Kidney (tissue), 22 donors: Measurements from ENCODE around the gene C2CD4D. TPM values are rescaled to one million over a fixed set of nuclear protein-coding genes. Genes with fewer than 3 reads are reported as not detected.

Experiments
- DNase-seq, 5 donors: peaks; one replicate each; pipeline ENCODE4 v3.0.0-alpha.2; 2013 to 2020
- FAIRE-seq: peaks from 2 replicates; lab custom pipeline; 2012; peaks lifted over from hg19 to GRCh38; lab: Jason Lieb, UNC
- H3K27ac ChIP-seq, 2 donors: one replicate each; pipeline ENCODE4 v1.7.0; 2013; ENCODE audit warnings: low read depth in 2 of 2, low read length in 2 of 2, inconsistent platforms in 1 of 2
- H3K27me3 ChIP-seq: one replicate; pipeline ENCODE4 v1.7.1; 2013; ENCODE audit warnings: low read length, inconsistent platforms; ENCODE audit not compliant: control insufficient read depth, insufficient read depth
- H3K36me3 ChIP-seq, 3 donors: one replicate each; pipeline versions ENCODE4 v1.7.0 to v1.7.1; 2013; ENCODE audit warnings: low read length in 3 of 3, control low read depth in 1 of 3, inconsistent platforms in 1 of 3; ENCODE audit not compliant: insufficient read depth in 3 of 3, control insufficient read depth in 2 of 3
- H3K4me1 ChIP-seq, 3 donors: one replicate each; pipeline versions ENCODE4 v1.7.0 to v1.7.1; 2013; ENCODE audit warnings: low read length in 3 of 3, inconsistent platforms in 1 of 3, low read depth in 1 of 3; ENCODE audit not compliant: control insufficient read depth in 2 of 3, insufficient read depth in 2 of 3
- H3K4me3 ChIP-seq, 3 donors: one replicate each; pipeline versions ENCODE4 v1.7.0 to v1.8.1; 2013; ENCODE audit warnings: low read length in 3 of 3, control low read depth in 1 of 3, inconsistent platforms in 1 of 3
- H3K9ac ChIP-seq, 3 donors: one replicate each; pipeline versions ENCODE4 v1.7.0 to v1.7.1; 2013; ENCODE audit warnings: low read length in 3 of 3, control low read depth in 1 of 3, inconsistent platforms in 1 of 3
- H3K9me3 ChIP-seq, 3 donors: one replicate each; pipeline versions ENCODE4 v1.7.0 to v1.7.1; 2013; ENCODE audit warnings: low read length in 3 of 3, control low read depth in 1 of 3, inconsistent platforms in 1 of 3; ENCODE audit not compliant: control insufficient read depth in 2 of 3, insufficient read depth in 1 of 3
- intact Hi-C: fragments of 100-400 bp; cut with DNase I; formaldehyde crosslinking; loops from one replicate; pipeline ENCODE4 v1.11.1; 2022
- long read RNA-seq, 10 donors: library from polyadenylated mRNA in 1 of 10; unstranded in 1 of 10; transcript quantifications; one replicate each; pipeline ENCODE4 v2.0.0 and lab custom pipeline, GENCODE V29; 2021 to 2026
- polyA plus RNA-seq: library from polyadenylated mRNA; stranded (reverse); fragments of 350-450 nt; fragmentation: Illumina TruSeq; extraction: RNeasy Lipid Tissue Mini Kit (QIAGEN cat#74804); gene quantifications from one replicate; pipeline ENCODE4 v1.2.3, GENCODE V29; 2014; ENCODE audit warnings: low read depth, low replicate concordance; ENCODE audit not compliant: insufficient read depth
- total RNA-seq: library from RNA; stranded (reverse); fragmentation: NEBNext Ultra II Directional; extraction: Animal tissue kit (Norgen Biotek cat#: 25700); gene quantifications from one replicate; pipeline ENCODE4 v1.2.1, GENCODE V29; 2021
- TF ChIP-seq, protein P1 (sequence below): IDR thresholded peaks from 3 replicates; pipeline ENCODE4 v1.5.1; 2012; ENCODE audit warnings: mild to moderate bottlenecking, moderate library complexity, borderline replicate concordance; ENCODE audit not compliant: insufficient read depth; ENCODE audit errors: extremely low read depth
- donor health status: control.
- donor health status: control.
- donor health status: control.
- donor health status: control.
- donor health status: control.
- donor health status: DM: yes; HTN: yes; CAD: no.
- donor health status: Normal renal cell carcinoma (clear cell type).

C2CD4D gene
- 0.57 TPM for total RNA-seq
- 0.43 TPM for polyA plus RNA-seq
- long read RNA-seq, donor 1: 0 reads
- long read RNA-seq, donor 2: 0 reads
- long read RNA-seq, donor 3: 0 reads
- long read RNA-seq, donor 4: 0 reads
- long read RNA-seq, donor 5: 0 reads
- long read RNA-seq, donor 6: 0 reads
- long read RNA-seq, donor 7: 0 reads
- long read RNA-seq, donor 8: 0 reads
- long read RNA-seq, donor 9: 0 reads
- long read RNA-seq, donor 10: 0 reads

DNA sequence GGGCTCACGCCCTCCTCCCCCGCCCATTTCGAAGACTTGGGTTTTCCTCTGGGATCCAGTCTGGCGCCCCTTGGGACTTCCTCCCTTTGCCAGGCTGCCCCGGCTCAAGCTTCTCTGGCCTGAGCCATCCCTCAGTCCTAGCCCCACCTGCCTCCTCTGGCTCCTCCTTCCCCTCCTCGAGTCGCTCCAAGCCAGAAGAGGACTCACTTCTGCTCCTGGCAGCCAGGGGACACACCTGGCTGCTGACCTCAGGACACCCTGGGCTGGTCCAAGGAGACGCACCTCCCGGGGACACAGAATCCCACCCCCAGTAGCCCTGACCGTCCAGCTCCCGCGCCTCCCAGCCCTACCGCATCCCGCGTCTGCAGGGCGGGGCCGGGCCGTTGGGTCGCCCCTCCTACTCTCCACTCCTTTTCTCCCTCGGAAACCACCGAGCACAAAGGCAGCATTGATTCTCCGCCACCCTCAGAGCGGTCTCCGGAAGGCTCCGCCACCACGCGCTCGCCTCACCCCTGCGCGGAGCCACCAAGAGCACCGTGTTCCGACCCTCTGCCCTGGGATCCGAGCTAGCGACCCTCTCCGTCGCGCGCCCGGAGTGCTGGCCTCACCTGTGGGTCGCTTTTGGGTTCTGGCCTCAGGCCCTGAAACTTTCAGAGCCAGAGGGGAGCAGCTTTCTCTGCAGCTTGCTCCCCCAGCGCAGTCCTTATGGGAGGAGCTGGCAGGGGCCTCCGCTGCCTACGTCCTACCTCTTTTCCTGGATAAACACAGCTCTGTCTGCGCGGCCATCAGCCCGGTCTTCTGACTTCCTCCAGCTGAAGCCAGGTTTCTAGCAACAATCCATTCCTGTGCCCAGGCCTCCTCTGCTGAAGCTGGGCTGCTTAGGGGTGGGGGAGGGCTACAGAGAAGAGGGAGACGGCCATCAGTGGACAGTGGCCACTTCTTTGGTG lies at the start of gene C2CD4D:
C2CD4D (minus strand) TSS at position 364 of the 947 bp plus-strand sequence. CDS start 831 bp downstream, outside the sequence.
- TF ChIP-seq, protein P1, sequence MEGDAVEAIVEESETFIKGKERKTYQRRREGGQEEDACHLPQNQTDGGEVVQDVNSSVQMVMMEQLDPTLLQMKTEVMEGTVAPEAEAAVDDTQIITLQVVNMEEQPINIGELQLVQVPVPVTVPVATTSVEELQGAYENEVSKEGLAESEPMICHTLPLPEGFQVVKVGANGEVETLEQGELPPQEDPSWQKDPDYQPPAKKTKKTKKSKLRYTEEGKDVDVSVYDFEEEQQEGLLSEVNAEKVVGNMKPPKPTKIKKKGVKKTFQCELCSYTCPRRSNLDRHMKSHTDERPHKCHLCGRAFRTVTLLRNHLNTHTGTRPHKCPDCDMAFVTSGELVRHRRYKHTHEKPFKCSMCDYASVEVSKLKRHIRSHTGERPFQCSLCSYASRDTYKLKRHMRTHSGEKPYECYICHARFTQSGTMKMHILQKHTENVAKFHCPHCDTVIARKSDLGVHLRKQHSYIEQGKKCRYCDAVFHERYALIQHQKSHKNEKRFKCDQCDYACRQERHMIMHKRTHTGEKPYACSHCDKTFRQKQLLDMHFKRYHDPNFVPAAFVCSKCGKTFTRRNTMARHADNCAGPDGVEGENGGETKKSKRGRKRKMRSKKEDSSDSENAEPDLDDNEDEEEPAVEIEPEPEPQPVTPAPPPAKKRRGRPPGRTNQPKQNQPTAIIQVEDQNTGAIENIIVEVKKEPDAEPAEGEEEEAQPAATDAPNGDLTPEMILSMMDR: no peak
- peak; percentile 67 to 90 (median 77) for DNase-seq
- H3K36me3 ChIP-seq: no peaks in the 10 kb centered on the region
- H3K27me3 ChIP-seq: peaks cover 26% of the 10 kb centered on the region
- peak within 1 kb of the TSS in 1 of 3 donors; percentile 81 for H3K9ac ChIP-seq
- peak within 1 kb of the TSS; percentile 18 to 56 (median 45) for H3K4me3 ChIP-seq
- intact Hi-C loops: no loop called here
- H3K4me1 ChIP-seq: peaks cover 0 to 31% (median 20%) of the 10 kb centered on the region in 3 donors
- no peaks in the 10 kb centered on the region for H3K9me3 ChIP-seq
- H3K27ac ChIP-seq: peak within 1 kb of the TSS; percentile 78
- no peak for FAIRE-seq

DNA sequence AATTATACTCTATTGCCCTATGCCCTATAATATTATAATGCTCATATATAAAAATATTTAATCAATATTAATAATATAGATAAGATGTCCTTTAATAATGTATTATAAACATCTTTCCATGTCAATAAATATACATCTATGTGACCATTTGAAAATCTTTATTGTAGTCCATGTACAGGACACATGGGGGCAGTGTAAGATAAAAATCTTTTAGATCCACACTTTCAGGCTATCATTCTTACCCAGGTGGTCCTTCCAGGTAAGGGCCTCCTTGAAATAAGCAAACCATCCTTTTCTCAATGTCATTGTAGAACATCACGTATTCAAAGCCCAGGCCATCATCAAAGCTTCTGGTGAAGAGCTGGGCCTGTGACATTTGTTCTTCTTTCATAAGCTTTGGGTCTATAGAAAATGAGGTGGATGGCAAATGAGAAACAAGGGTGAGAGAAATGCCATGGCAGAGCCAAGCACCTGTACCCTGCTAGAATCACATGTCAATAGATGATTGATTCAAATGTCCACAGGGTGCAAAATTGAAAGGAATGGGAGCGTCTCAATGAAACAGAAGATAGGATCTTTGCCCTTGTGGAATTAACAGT lies 49.5 kb upstream of the C2CD4D start:
- H3K4me1 ChIP-seq: no peaks in the 10 kb centered on the region
- H3K4me3 ChIP-seq: no peak overlapping the region
- DNase-seq: peak in 2 of 5 donors; percentile 27 to 40
- H3K9ac ChIP-seq: no peak overlapping the region
- no peak overlapping the region for H3K27ac ChIP-seq
- peak; percentile 89 for FAIRE-seq
- TF ChIP-seq, protein P1: peak; percentile 37
- H3K27me3 ChIP-seq: no peaks in the 10 kb centered on the region
- H3K36me3 ChIP-seq: peaks cover 3 to 7% (median 6%) of the 10 kb centered on the region in 3 donors
- intact Hi-C loops: no loop called here
- H3K9me3 ChIP-seq: no peaks in the 10 kb centered on the region

DNA sequence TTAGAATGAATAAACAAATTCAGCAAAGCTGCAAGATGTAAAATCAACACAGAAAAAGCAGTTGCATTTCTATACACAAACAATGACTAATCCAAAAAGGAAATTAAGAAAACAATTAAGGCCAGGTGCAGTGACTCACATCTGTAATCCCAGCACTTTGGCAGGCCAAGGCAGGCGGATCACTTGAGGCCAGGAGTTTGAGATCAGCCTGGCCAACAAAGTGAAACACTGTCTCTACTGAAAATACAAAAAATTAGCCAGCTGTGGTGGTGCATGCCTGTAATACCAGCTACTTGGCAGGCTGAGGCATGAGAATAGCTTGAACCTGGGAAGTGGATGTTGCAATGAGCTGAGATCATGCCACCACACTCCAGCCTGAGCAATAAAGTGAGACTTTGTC lies 47.4 kb upstream of the C2CD4D start:
- Histone ChIP-seq H3K4me3 (no peak overlapping the region), H3K27ac (no peak overlapping the region), H3K27me3 (no peaks in the 10 kb centered on the region), H3K9ac (no peak overlapping the region), H3K9me3 (no peaks in the 10 kb centered on the region), H3K36me3 (peaks cover 0 to 4% (median 3%) of the 10 kb centered on the region in 3 donors), H3K4me1 (no peaks in the 10 kb centered on the region)
- TF ChIP-seq, protein P1: no peak
- DNase-seq (no peak), FAIRE-seq (no peak)
- intact Hi-C loops: no loop called here
